Caki2 (cell line): ENCODE measurements around the gene SHLD3. TPM values are rescaled to one million over a fixed set of nuclear protein-coding genes. Genes with fewer than 3 reads are reported as not detected.
"Not testable (repeated sequence)": the region's sequence is repeated elsewhere in the genome, so short reads cannot be mapped to it uniquely, and the experiment has no call there.

Experiments
- DNase-seq: peaks from one replicate; pipeline ENCODE4 v3.0.0-alpha.2; 2015; ENCODE audit warnings: low read depth
- in situ Hi-C: cut with HindIII; loops from 2 replicates; pipeline ENCODE4 v1.10.0; 2016; ENCODE audit warnings: low sequenced_read_pairs, low pct_unique_long_range_greater_than_20kb, mixed read lengths
- total RNA-seq: library from RNA; depleted of rRNA; stranded (reverse); fragments of >200 nt; shearing (Covaris generic); gene quantifications from 2 replicates; pipeline ENCODE4 v1.2.3, GENCODE V29; 2014; ENCODE audit warnings: low replicate concordance; rRNA removed

The SHLD3 gene, protein sequence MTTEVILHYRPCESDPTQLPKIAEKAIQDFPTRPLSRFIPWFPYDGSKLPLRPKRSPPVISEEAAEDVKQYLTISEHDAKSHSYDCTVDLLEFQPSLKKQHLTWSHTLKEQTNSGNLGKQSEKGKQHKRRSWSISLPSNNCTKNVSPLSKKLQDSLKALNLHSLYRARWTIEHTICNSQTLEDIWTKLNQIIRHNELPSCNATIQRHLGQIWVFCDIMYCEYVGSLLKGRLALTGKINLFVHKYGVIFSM
- 0.51 and 0.52 TPM in 2 replicates for total RNA-seq

GRCh38 chr5:65624571-65625555 lies at the start of gene SHLD3, which contains the start of gene TRAPPC13:
Gene SHLD3 (plus strand): TSS chr5:65625027. CDS start chr5:65629588, 4,561 bp downstream.
Gene TRAPPC13 (plus strand): TSS chr5:65625027. CDS start chr5:65625061, 34 bp downstream.
- in situ Hi-C loops = no loop called here
- DNase-seq = peak; percentile 95

DNA sequence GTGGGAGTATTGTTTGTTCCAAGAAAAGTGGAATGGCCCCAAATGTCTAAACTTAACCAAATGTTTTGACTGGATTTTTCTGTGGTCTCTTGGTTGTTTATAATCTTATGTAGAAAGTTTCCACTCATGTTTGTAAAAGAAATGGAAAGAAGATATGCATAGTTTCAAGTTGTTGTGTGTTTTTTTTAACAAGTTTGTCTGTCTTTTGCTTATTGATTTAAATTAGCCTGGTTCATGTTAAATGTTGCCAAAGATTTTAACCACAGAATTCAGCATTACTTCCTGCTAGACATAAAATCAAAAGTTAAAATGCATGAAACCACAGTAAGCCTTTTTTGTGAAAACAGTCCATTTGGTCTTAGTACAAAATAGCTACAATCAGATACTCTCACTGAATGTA lies 47.7 kb upstream of the SHLD3 start:
- in situ Hi-C loops = no loop called here
- DNase-seq = no peak

- DNase-seq = no peak
- in situ Hi-C loops = no loop called here
These were observed 36.1 kb upstream of the SHLD3 start for GRCh38 chr5:65588694-65589093.

DNA sequence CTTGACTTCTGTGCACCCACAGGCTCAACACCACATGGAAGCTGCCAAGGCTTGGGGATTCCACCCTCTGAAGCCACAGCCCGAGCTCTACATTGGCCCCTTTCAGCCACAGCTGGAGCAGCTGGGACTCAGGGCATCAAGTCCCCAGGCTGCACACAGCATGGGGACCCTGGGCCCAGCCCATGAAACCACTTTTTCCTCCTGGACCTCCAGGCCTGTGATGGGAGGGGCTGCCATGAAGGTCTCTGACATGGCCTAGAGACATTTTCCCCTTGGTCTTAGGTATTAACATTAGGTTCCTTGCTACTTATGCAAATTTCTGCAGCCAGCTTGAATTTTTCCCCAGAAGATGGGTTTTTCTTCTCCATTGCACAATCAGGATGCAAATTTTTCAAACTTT lies 23.1 kb upstream of the SHLD3 start:
- DNase-seq, in situ Hi-C loops: not testable (repeated sequence)

DNA sequence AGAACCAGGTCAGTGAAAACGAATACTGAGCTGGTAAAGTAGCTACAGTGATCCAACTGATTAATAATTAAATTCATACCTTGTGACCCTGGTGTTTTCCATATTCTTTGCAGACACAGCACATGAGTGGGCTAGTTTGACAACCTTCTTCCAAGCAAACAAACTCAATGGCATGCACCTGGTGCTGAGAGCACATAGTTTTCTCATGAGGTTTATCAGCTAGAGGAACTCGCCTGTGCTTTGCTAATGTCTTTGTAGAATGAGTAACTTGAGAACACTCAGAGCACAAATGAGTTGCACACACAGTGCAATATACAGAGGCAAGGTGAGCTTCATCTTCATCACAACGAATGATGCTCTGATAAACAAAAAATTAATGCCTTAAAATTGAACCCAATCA lies 13.3 kb upstream of the SHLD3 start:
- peak; percentile 84 for DNase-seq

GRCh38 chr5:65612298-65612907 lies 12.4 kb upstream of the SHLD3 start:
- no peak for DNase-seq
- in situ Hi-C loops = no loop called here

More for the DNA sequence above, 13.3 kb upstream of the SHLD3 start:
- in situ Hi-C loops = no loop called here

GRCh38 chr5:65620021-65620420 lies 4.8 kb upstream of the SHLD3 start:
- DNase-seq = no peak
- in situ Hi-C loops = no loop called here

- in situ Hi-C loops, DNase-seq: not testable (repeated sequence)
These were observed 2.9 kb upstream of the SHLD3 start for GRCh38 chr5:65621961-65622360.

GRCh38 chr5:65623482-65623881 lies 1.3 kb upstream of the SHLD3 start:
- in situ Hi-C loops = no loop called here
- no peak for DNase-seq

- in situ Hi-C loops = no loop called here
- peak; percentile 93 for DNase-seq
These were observed 729 bp upstream of the SHLD3 start, which contains the start of gene TRIM23 for GRCh38 chr5:65624025-65624570. Gene TRIM23 (minus strand): TSS chr5:65624333. CDS start chr5:65624274, 59 bp downstream.

DNA sequence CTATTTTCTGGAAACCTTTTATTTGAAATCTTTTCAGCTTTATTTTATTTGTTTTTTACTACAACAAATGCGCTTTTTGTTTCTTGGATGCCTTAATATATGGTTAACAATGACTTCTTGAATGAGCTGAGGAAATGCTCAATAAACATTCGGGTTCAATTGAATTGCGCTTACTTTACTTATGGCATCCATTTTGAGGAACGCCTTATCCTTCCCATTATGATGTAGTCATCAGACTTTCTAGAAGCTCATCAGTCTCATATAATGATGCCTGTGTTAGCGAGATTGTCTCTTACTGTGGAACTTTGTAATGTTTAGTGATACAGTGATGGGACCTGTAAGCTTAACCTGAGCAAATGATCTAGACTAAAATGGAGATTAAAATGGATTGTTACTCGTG lies 916 bp downstream of the SHLD3 start:
- DNase-seq = peak; percentile 10
- in situ Hi-C loops = no loop called here

GRCh38 chr5:65630981-65631380 lies 6.2 kb downstream of the SHLD3 start:
- in situ Hi-C loops = no loop called here
- DNase-seq = no peak

DNA sequence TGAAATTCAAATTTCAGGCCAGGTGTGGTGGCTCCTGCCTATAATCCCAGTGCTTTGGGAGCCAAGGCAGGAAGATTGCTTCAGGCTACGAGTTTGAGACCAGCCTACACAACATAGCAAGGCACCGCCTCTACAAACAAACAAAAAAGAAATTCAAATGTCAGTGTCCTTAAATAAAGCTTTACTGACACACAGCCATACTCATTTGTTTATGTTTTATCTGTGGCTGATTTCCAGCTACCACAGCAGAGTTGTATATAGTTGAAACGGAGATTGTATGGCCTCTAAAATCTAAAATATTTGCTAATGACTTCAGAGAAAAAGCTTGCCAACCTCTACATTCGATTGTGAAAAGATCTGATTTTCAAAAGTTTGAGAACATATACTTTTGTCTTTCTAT lies 15.4 kb downstream of the SHLD3 start:
- in situ Hi-C loops = no loop called here
- no peak for DNase-seq

DNA sequence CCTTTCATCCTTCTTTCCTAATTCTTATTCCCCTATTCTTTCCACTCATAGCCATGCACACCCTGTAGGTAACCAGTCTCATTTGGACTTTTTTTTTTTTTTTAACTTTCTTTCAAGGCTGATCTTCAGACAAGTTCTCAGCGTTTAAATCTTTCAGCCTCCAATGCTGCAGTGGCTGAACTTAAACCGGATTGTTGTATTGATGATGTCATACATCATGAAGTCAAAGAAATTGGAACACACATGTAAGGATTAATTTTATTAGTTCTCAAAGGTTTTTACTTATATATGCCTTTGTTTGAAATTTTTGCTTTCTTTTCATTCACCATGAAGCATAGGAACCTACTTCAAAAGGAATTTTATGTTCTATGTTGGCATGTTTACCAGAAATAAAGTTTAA lies 22.1 kb downstream of the SHLD3 start:
- no peak for DNase-seq
- in situ Hi-C loops = no loop called here

DNA sequence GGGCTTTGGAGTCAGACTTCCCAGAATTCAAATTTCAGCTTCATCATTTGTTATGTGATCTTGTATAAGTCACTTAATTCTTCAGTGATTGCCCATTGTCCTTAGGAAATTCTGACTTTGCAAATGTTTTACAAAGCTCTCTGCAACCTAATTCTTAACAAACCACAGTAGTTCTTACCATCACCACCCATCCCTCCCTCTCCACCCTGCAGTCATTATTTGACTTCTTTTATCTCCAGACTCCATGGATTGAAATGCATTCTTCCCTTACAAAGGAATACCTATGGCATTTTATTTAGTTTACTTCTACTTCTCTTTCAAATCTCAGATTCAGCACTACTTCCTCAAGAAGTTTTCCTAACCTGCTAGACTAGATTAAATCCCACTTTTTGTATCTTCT lies 23.1 kb downstream of the SHLD3 start:
- in situ Hi-C loops = no loop called here
- no peak for DNase-seq

DNA sequence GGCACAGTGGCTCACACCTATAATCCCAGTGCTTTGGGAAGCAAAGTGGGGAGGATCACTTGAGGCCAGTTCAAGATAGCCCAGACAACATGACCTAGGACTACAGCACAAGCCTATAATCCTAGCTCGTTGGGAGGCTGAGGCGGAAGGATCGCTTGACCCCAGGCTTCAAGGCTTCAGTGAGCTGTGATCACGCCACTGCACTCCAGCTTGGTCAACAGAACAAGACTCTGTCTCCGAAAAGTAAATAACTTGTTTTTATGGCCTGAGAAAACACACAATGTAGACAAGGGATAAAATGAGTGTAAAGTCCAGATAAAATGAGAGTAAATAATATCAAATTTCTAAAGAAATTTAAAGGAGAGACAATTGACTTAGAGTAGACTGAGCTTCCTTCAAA lies 26.3 kb downstream of the SHLD3 start:
- in situ Hi-C loops = no loop called here
- no peak for DNase-seq

- no peak for DNase-seq
- in situ Hi-C loops = no loop called here
These were observed 29.9 kb downstream of the SHLD3 start for GRCh38 chr5:65654713-65655112.

- DNase-seq = peak; percentile 3
- in situ Hi-C loops = no loop called here
These were observed 39.1 kb downstream of the SHLD3 start for GRCh38 chr5:65663804-65664521.
